ENCODE results near the gene DNM3.
"Not testable (repeated sequence)": the region's sequence is repeated elsewhere in the genome, so short reads cannot be mapped to it uniquely, and the experiment has no call there.

The DNM3 gene

GRCh38 chr1:171798765-171799164 lies 42.5 kb upstream of the DNM3 start:
- no peak for TF ChIP-seq CTCF (IDR thresholded peaks at IDR 0.05; ENCODE audit: low read length, missing control alignments)
- no peak overlapping the region for H3K4me3 ChIP-seq (replicated peaks; ENCODE audit: low read depth, low read length)
- no peak for DNase-seq (ENCODE audit: low read depth)

- no peak overlapping the region for H3K4me3 ChIP-seq (replicated peaks; ENCODE audit: low read depth, low read length)
- no peak for TF ChIP-seq CTCF (IDR thresholded peaks at IDR 0.05; ENCODE audit: low read length, missing control alignments)
- peak; percentile 61 for DNase-seq (ENCODE audit: low read depth)
Observed at GRCh38 chr1:171799166-171799565, 42.1 kb upstream of the DNM3 start.

- DNase-seq (ENCODE audit: low read depth); H3K4me3 ChIP-seq (replicated peaks; ENCODE audit: low read depth, low read length): not testable (repeated sequence)
Observed at GRCh38 chr1:171799698-171800097, 41.6 kb upstream of the DNM3 start.

GRCh38 chr1:171800342-171800741 lies 41.0 kb upstream of the DNM3 start:
- no peak for DNase-seq (ENCODE audit: low read depth)
- H3K4me3 ChIP-seq (replicated peaks; ENCODE audit: low read depth, low read length) = no peak overlapping the region

GRCh38 chr1:171800851-171801250 lies 40.4 kb upstream of the DNM3 start:
- DNase-seq (ENCODE audit: low read depth) = no peak
- no peak overlapping the region for H3K4me3 ChIP-seq (replicated peaks; ENCODE audit: low read depth, low read length)
- TF ChIP-seq CTCF (IDR thresholded peaks at IDR 0.05; ENCODE audit: low read length, missing control alignments) = no peak

More at GRCh38 chr1:171800342-171800741, 41.0 kb upstream of the DNM3 start:
- no peak for TF ChIP-seq CTCF (IDR thresholded peaks at IDR 0.05; ENCODE audit: low read length, missing control alignments)

GRCh38 chr1:171801487-171801891 lies 39.8 kb upstream of the DNM3 start:
- TF ChIP-seq CTCF (IDR thresholded peaks at IDR 0.05; ENCODE audit: low read length, missing control alignments) = peak; percentile 87
- peak; percentile 64 for DNase-seq (ENCODE audit: low read depth)
- H3K4me3 ChIP-seq (replicated peaks; ENCODE audit: low read depth, low read length) = no peak overlapping the region

- no peak for TF ChIP-seq CTCF (IDR thresholded peaks at IDR 0.05; ENCODE audit: low read length, missing control alignments)
- no peak for DNase-seq (ENCODE audit: low read depth)
- no peak overlapping the region for H3K4me3 ChIP-seq (replicated peaks; ENCODE audit: low read depth, low read length)
Observed at GRCh38 chr1:171802207-171802606, 39.1 kb upstream of the DNM3 start.
